Inflammatory macrophage treated with lipopolysaccharide for 4 hours (primary cell): ENCODE data around the gene CPSF4L.

Experiments
- DNase-seq: peaks from one replicate; pipeline ENCODE4 v3.0.0-alpha.2; 2020

Gene CPSF4L

DNA sequence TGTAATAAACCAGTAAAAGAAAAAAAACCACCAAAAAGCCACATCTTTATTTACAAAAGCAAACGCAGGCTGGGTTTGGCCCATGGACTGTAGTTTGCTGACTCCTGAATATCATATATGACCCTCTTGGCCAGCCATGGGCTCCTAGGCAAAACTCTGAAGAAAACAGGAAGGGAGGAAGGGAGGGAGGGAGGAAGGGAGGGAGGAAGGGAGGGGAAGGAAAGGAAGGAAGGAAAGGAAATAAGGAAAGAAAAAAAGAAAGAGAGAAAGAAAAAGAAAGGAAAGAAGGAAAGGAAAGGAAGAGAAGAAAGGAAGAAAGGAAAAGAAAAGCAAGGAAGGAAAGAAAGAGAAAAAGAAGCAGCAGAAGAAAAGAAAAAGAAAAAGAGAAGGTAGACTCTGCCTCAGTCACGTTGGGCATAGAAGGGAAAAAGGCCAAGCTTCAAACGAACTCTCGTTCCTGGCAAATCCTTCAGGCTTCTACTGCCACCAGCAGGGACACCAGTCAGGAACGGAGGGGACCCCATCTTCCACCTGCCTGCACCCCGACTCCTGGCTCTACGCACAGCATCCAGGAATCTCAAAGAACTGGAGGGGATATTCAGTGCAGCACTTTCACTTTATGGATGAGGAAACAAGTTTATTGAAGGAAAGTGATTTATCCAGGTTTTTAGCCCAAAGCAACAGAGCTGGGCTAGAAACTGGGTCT lies 28.0 kb upstream of the CPSF4L start:
- DNase-seq, result no peak

- DNase-seq, result no peak
Measured at GRCh38 chr17:73288534-73289302, 27.0 kb upstream of the CPSF4L start.

GRCh38 chr17:73286863-73287296 lies 25.2 kb upstream of the CPSF4L start:
- no peak for DNase-seq

GRCh38 chr17:73285916-73286862 lies 24.5 kb upstream of the CPSF4L start:
- DNase-seq, result no peak

DNA sequence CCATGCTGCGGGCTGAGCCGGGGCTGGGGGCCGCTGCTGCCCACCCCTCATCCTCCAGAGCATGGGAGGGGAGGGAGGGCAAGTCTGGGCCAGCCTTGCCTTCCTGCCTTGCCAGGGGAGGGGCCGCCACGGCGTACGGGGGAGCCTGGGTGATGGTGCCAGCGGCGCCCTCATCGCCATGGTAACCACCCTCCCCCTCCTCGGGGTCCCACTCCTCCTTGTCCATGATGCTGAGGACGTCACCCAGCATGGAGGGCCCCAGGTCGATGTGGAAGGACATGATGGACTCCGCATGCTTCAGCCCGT lies 23.9 kb upstream of the CPSF4L start:
- no peak for DNase-seq

DNA sequence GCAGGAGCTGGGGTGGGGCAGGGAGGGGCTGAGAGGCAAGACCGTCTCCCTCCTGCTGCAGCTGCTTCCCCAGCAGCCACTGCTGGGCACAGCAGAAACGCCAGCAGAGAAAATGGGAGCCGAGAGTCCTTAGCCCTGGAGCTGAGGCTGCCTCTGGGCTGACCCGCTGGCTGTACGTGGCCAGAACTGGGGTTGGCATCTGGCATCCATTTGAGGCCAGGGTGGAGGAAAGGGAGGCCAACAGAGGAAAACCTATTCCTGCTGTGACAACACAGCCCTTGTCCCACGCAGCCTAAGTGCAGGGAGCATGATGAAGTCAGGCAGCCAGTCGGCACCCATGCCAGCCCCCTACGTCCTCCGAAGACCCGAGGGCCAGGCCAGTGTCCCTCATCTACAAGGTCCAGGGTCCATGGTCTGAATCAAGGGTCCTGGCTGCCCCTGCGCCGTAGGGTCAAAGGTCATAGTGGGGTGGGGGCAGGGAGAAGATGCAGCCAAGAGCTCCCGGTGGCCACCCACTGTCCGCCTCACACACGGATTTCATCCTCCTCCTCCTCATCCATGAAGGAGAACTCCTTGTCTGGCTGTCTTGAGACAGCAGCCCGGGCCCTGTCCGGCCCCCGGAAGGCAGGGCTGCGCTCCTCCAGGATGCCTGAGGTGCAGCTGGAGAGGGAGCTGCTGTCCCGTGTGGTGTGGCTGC lies 23.4 kb upstream of the CPSF4L start:
- no peak for DNase-seq

DNA sequence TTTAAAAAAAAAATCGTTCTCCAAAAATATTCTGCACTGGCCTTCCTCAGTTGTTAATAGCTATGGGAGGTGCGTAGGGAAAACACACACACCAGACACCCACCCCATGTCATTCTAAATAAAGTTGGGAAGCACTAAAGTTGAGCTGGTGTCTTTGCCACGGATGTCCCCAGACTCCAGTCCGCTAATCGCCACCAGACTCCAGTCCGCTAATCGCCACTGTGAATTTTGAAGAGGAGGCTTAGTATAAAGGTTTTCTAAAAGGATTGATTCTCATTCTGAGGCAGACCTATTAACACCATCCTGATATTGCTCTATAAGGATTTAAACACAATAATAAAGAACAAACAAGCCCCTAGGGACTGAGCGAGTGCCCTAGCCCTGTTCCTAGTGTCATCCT lies 22.7 kb upstream of the CPSF4L start:
- DNase-seq, result no peak

- no peak for DNase-seq
Measured at GRCh38 chr17:73283841-73284282, 22.2 kb upstream of the CPSF4L start.

GRCh38 chr17:73283250-73283649 lies 21.6 kb upstream of the CPSF4L start:
- no peak for DNase-seq

GRCh38 chr17:73282629-73283028 lies 20.9 kb upstream of the CPSF4L start:
- DNase-seq, result no peak

- DNase-seq, result no peak
Measured at GRCh38 chr17:73281928-73282327, 20.2 kb upstream of the CPSF4L start.

GRCh38 chr17:73280191-73280590 lies 18.5 kb upstream of the CPSF4L start:
- DNase-seq, result no peak

GRCh38 chr17:73279704-73280103 lies 18.0 kb upstream of the CPSF4L start:
- DNase-seq, result no peak

DNA sequence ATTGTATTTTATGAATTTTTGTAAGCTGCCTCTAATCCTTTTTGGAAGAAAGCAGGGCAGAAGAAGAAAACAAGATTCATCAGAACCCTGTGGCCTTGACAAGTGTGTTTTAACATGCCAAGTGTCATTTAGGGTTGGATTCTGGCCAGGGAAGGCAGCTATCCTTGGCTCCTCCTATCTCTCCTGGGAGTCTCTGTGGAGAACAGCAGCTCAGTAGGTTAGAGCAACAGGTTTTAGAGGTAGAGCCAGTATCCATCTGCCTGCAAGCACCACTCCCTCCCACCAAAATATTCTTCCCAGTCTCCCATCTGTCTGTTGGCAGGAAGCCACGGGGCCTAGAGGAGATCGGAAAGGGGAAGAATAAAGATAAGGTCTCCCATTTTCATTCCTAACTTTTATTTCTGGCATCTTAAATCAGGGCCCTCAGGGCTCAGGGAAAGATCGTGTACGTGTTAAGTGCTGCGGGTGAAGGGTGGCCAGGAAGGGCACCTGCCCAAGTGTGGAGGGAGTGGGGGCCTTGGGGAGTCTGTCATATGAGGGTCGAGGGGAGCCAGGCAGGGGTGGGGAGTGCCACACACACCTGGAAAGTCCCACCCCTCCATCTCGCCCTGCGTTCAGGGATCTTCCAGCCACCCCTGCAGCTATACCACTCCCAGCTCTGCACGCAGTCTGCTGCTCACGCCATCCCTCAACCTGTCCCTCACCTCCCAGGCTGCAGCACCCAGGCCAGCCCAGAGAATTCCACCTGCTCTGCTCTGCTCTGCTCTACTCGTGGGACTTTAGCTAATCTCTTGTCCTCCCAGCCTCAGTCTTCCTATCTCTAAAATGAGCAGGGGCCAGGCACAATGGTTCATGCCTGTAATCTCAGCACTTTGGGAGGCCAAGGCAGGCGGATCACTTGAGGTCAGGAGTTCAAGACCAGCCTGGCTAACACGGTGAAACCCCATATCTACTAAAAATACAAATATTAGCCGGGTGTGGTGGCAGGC lies 17.1 kb upstream of the CPSF4L start:
- DNase-seq, result no peak

DNA sequence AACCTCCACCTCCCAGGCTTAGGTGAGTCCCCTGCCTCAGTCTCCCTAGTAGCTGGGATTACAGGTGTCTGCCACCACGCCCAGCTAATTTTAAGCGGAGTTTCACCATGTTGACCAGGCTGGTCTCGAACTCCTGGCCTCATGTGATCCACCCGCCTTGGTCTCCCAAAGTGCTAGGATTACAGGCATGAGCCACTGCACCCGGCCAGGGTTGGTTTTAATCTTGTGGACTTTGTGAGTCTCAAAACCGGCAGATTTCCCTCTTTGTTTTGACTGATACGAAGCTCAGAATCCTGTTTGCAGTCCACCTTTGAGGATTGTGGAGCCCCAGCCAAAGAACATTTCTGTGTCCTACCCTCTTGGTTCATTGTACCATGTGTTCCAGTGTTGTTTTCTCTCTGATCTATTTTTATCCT lies 16.4 kb upstream of the CPSF4L start:
- no peak for DNase-seq

- DNase-seq, result no peak
Measured at GRCh38 chr17:73274490-73274889, 12.8 kb upstream of the CPSF4L start.

GRCh38 chr17:73272906-73273218 lies 11.2 kb upstream of the CPSF4L start:
- no peak for DNase-seq

DNA sequence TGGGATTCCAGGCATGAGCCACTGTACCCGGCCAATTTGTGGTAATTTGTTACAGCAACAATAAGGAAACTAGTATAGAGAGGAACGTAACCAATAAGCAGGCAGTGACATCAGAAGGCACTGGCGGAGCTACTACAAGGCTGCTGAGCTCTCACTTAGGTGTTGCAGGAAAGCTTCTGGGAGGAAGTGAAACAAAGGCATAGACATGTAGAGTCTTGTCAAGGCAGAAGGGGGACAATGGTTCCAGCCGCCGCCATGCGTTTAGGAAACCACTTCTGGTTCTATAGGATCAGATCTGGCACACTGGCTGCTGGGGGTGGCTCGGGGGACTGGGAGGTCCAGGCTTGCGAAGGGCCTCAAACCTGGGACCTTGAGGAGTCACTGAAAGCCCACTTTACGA lies 9.4 kb upstream of the CPSF4L start:
- peak; percentile 28 for DNase-seq

- DNase-seq, result no peak
Measured at GRCh38 chr17:73269791-73270190, 8.1 kb upstream of the CPSF4L start.

GRCh38 chr17:73269329-73269615 lies 7.6 kb upstream of the CPSF4L start:
- no peak for DNase-seq

- no peak for DNase-seq
Measured at GRCh38 chr17:73268582-73269328, 7.1 kb upstream of the CPSF4L start.
